Endodermal cell (in vitro differentiated cells): Measurements from ENCODE around the gene FRMPD2. TPM values are rescaled to one million over a fixed set of nuclear protein-coding genes. Genes with fewer than 3 reads are reported as not detected.
"Not testable (repeated sequence)": the region's sequence is repeated elsewhere in the genome, so short reads cannot be mapped to it uniquely, and the experiment has no call there.

Experiments
- DNase-seq: peaks from one replicate; pipeline ENCODE4 v3.0.0-alpha.2; 2017
- H3K27ac ChIP-seq: 2 replicates; pipeline ENCODE4 v1.5.1; 2013; ENCODE audit warnings: mild to moderate bottlenecking, low read depth, low read length, moderate library complexity
- H3K27me3 ChIP-seq: 2 replicates; pipeline ENCODE4 v1.6.1; 2013; ENCODE audit warnings: mild to moderate bottlenecking, low read length, moderate library complexity; ENCODE audit not compliant: insufficient read depth, control insufficient read depth, poor library complexity, severe bottlenecking
- H3K36me3 ChIP-seq: 2 replicates; pipeline ENCODE4 v1.7.0; 2013; ENCODE audit warnings: mild to moderate bottlenecking, low read length, moderate library complexity; ENCODE audit not compliant: control insufficient read depth, insufficient read depth
- H3K4me1 ChIP-seq: one replicate; pipeline ENCODE4 v1.7.0; 2013; ENCODE audit warnings: low read length; ENCODE audit not compliant: control insufficient read depth, insufficient read depth
- H3K4me3 ChIP-seq: 2 replicates; pipeline ENCODE4 v1.5.1; 2013; ENCODE audit warnings: mild to moderate bottlenecking, low read length, moderate library complexity
- H3K9ac ChIP-seq: 2 replicates; pipeline ENCODE4 v1.6.1; 2013; ENCODE audit warnings: mild to moderate bottlenecking, low read length, moderate library complexity; ENCODE audit not compliant: poor library complexity, severe bottlenecking; ENCODE audit errors: extremely low read depth
- H3K9me3 ChIP-seq: 2 replicates; pipeline ENCODE4 v1.6.1; 2013; ENCODE audit warnings: mild to moderate bottlenecking, low read length, moderate library complexity; ENCODE audit not compliant: control insufficient read depth
- H3K27ac Mint-ChIP-seq: 2 replicates; pipeline ENCODE4 v1.8.0; 2020; ENCODE audit warnings: mixed read lengths
- H3K27me3 Mint-ChIP-seq: 2 replicates; pipeline ENCODE4 v1.8.0; 2021; ENCODE audit warnings: mild to moderate bottlenecking, mixed read lengths; ENCODE audit not compliant: insufficient read depth
- H3K36me3 Mint-ChIP-seq: 2 replicates; pipeline ENCODE4 v1.8.0; 2020; ENCODE audit warnings: low read depth, mixed read lengths
- H3K4me1 Mint-ChIP-seq: 2 replicates; pipeline ENCODE4 v1.8.0; 2020; ENCODE audit warnings: mixed read lengths
- H3K4me3 Mint-ChIP-seq: 2 replicates; pipeline ENCODE4 v1.8.0; 2020; ENCODE audit warnings: mild to moderate bottlenecking, moderate library complexity, mixed read lengths
- H3K9me3 Mint-ChIP-seq: 2 replicates; pipeline ENCODE4 v1.8.0; 2020; ENCODE audit warnings: mild to moderate bottlenecking, mixed read lengths
- CTCF ChIP-seq: fragments of 200-600 bp; sonication (generic); conservative IDR thresholded peaks from 2 replicates; pipeline ENCODE4 v1.5.0; 2021; ENCODE audit warnings: antibody characterized with exemption, mild to moderate bottlenecking
- WGBS, 2 experiments: methylation state at CpG; one replicate each; pipeline versions ENCODE4 v1.1.5 to v1.1.7; 2013; ENCODE audit warnings: missing lambda C conversion rate in 2 of 2, mixed read lengths in 1 of 2; ENCODE audit not compliant: insufficient coverage in 1 of 2, insufficient read length in 1 of 2; 5-methylcytosine and 5-hydroxymethylcytosine counted together
- total RNA-seq, 2 donors: library from RNA; stranded (reverse); fragmentation: NEBNext Ultra II Directional in 1 of 2; extraction: Animal tissue kit (Norgen Biotek cat#: 25700) in 1 of 2; gene quantifications; 2 replicates in 1 of 2; 3 replicates in 1 of 2; pipeline ENCODE4 v1.2.1, GENCODE V29; 2021

The FRMPD2 gene
- total RNA-seq, 2 donors from 2014 or later: 0.44 to 1.5 TPM

GRCh38 chr10:48192881-48193450 is 81.5 kb downstream of the FRMPD2 start:
- Histone ChIP-seq H3K27ac (no peak overlapping the region), H3K36me3 (no peaks in the 10 kb centered on the region), H3K4me1 (peaks cover 8% of the 10 kb centered on the region), H3K4me3 (no peak overlapping the region), H3K27me3 (peaks cover 29% of the 10 kb centered on the region), H3K9ac (no peak overlapping the region), H3K9me3 (no peaks in the 10 kb centered on the region)
- H3K27ac Mint-ChIP-seq: no peak overlapping the region
- H3K27me3 Mint-ChIP-seq: peaks cover 18% of the 10 kb centered on the region
- DNase-seq: peak; percentile 58
- no peak for TF ChIP-seq CTCF
- H3K9me3 Mint-ChIP-seq: no peaks in the 10 kb centered on the region
- H3K4me3 Mint-ChIP-seq: no peak overlapping the region
- H3K36me3 Mint-ChIP-seq: no peaks in the 10 kb centered on the region
- 58 to 79% methylated on average over 7 to 9 of the region's 9 CpGs for WGBS, 2 experiments
- peaks cover 42% of the 10 kb centered on the region for H3K4me1 Mint-ChIP-seq

- Mint-ChIP-seq H3K27me3 (peaks cover 8% of the 10 kb centered on the region), H3K27ac (no peak overlapping the region), H3K4me3 (no peak overlapping the region), H3K4me1 (peaks cover 10% of the 10 kb centered on the region), H3K9me3 (no peaks in the 10 kb centered on the region), H3K36me3 (no peaks in the 10 kb centered on the region)
- peaks cover 11% of the 10 kb centered on the region for H3K27me3 ChIP-seq
- no peak for TF ChIP-seq CTCF
- peaks cover 5% of the 10 kb centered on the region for H3K4me1 ChIP-seq
- H3K9ac ChIP-seq: no peak overlapping the region
- DNase-seq: no peak
- 90 to 94% methylated on average over 6 to 10 of the region's 10 CpGs for WGBS, 2 experiments
- H3K9me3 ChIP-seq: no peaks in the 10 kb centered on the region
- no peak overlapping the region for H3K4me3 ChIP-seq
- H3K27ac ChIP-seq: no peak overlapping the region
- no peaks in the 10 kb centered on the region for H3K36me3 ChIP-seq
Measured at GRCh38 chr10:48187713-48188485, 86.6 kb downstream of the FRMPD2 start.

GRCh38 chr10:48187126-48187525 is 87.4 kb downstream of the FRMPD2 start:
- Histone ChIP-seq H3K4me1 (no peaks in the 10 kb centered on the region), H3K27me3 (peaks cover 11% of the 10 kb centered on the region), H3K4me3 (no peak overlapping the region), H3K36me3 (no peaks in the 10 kb centered on the region), H3K9me3 (no peaks in the 10 kb centered on the region), H3K27ac (no peak overlapping the region), H3K9ac (no peak overlapping the region)
- H3K27me3 Mint-ChIP-seq: peaks cover 8% of the 10 kb centered on the region
- peaks cover 4% of the 10 kb centered on the region for H3K4me1 Mint-ChIP-seq
- DNase-seq: no peak
- WGBS, 2 experiments: 89% methylated on average over 5 to 7 of the region's 7 CpGs
- H3K27ac Mint-ChIP-seq: no peak overlapping the region
- no peak overlapping the region for H3K4me3 Mint-ChIP-seq
- H3K36me3 Mint-ChIP-seq: no peaks in the 10 kb centered on the region
- no peak for TF ChIP-seq CTCF
- no peaks in the 10 kb centered on the region for H3K9me3 Mint-ChIP-seq

- not testable (repeated sequence) for H3K9ac ChIP-seq, H3K36me3 Mint-ChIP-seq, H3K36me3 ChIP-seq, DNase-seq, H3K4me1 Mint-ChIP-seq, H3K27ac Mint-ChIP-seq, H3K4me3 ChIP-seq, H3K27me3 Mint-ChIP-seq, H3K9me3 ChIP-seq, H3K4me1 ChIP-seq, H3K4me3 Mint-ChIP-seq, H3K9me3 Mint-ChIP-seq, H3K27ac ChIP-seq
- H3K27me3 ChIP-seq: peaks cover 11% of the 10 kb centered on the region
- WGBS, 2 experiments: 94 to 98% methylated on average over 8 to 9 of the region's 9 CpGs
Measured at GRCh38 chr10:48186264-48186804, 88.2 kb downstream of the FRMPD2 start.
